A549 (cell line): Measurements from ENCODE around the gene ART1.

ENCODE experiments used
- CBX8 ChIP-seq: fragments of 200-600 bp; sonication (generic); IDR thresholded peaks from 2 replicates; pipeline ENCODE4 v1.6.1; 2016
- CHD2 ChIP-seq: fragments of 150-350 bp; IDR thresholded peaks from 2 replicates; pipeline ENCODE4 v1.6.1; 2014; ENCODE audit warnings: low read length; ENCODE audit not compliant: partially characterized antibody
- CHD4 ChIP-seq: fragments of 200-600 bp; sonication (generic); IDR thresholded peaks from 2 replicates; pipeline ENCODE4 v1.6.1; 2016; ENCODE audit warnings: antibody characterized with exemption, mild to moderate bottlenecking, borderline replicate concordance
- EP300 ChIP-seq, 2 experiments: fragments of >200 bp; sonication (Bioruptor Twin); formaldehyde crosslinking; IDR thresholded peaks; 2 replicates in 1 of 2; 3 replicates in 1 of 2; pipeline ENCODE4 v1.6.1; 2016 to 2017
- KDM1A ChIP-seq: fragments of 200-600 bp; sonication (generic); IDR thresholded peaks from 2 replicates; pipeline ENCODE4 v1.6.1; 2016; ENCODE audit warnings: low read depth, mild to moderate bottlenecking
- NR3C1 ChIP-seq: fragments of >200 bp; sonication (Bioruptor Twin); formaldehyde crosslinking; IDR thresholded peaks from 3 replicates; pipeline ENCODE4 v1.6.1; 2017
- POLR2A ChIP-seq: IDR thresholded peaks from 2 replicates; pipeline ENCODE4 v1.6.1; 2012; ENCODE audit warnings: mild to moderate bottlenecking, low read length
- RAD21 ChIP-seq, 2 experiments: fragments of >200 bp in 1 of 2; sonication (Bioruptor Twin) in 1 of 2; formaldehyde crosslinking in 1 of 2; IDR thresholded peaks in 1 of 2; conservative IDR thresholded peaks in 1 of 2; 2 replicates in 1 of 2; 3 replicates in 1 of 2; pipeline ENCODE4 v1.6.1; 2012 to 2018; ENCODE audit warnings: inconsistent platforms in 1 of 2
- RCOR1 ChIP-seq: fragments of 150-350 bp; IDR thresholded peaks from 2 replicates; pipeline ENCODE4 v1.6.1; 2014; ENCODE audit warnings: antibody characterized with exemption, low read length, low read depth
- REST ChIP-seq: fragments of 200-600 bp; sonication (generic); IDR thresholded peaks from 2 replicates; pipeline ENCODE4 v1.6.1; 2016; ENCODE audit warnings: antibody characterized with exemption, mild to moderate bottlenecking, moderate library complexity
- SMC3 ChIP-seq: fragments of >200 bp; sonication (Bioruptor Twin); formaldehyde crosslinking; IDR thresholded peaks from 3 replicates; pipeline ENCODE4 v1.6.1; 2018; ENCODE audit warnings: inconsistent platforms
- SREBF2 ChIP-seq: fragments of 450-650 bp; IDR thresholded peaks from 2 replicates; pipeline ENCODE4 v1.6.1; 2014; ENCODE audit warnings: mild to moderate bottlenecking, moderate library complexity
- TF ChIP-seq, protein P1 (sequence below): fragments of >200 bp; sonication (Bioruptor Twin); formaldehyde crosslinking; IDR thresholded peaks from 3 replicates; pipeline ENCODE4 v1.5.1; 2016

- TF ChIP-seq EP300 (IDR thresholded peaks at IDR 0.05) (no peak), POLR2A (no peak), REST (no peak), CHD2 (no peak), RAD21 (conservative IDR thresholded peaks at IDR 0.05 in 1 of 2, IDR thresholded peaks at IDR 0.05 in 1 of 2) (no peak), CHD4 (no peak), RCOR1 (no peak), SREBF2 (no peak), KDM1A (no peak), SMC3 (no peak), NR3C1 (no peak), CBX8 (no peak)
- TF ChIP-seq, protein P1, sequence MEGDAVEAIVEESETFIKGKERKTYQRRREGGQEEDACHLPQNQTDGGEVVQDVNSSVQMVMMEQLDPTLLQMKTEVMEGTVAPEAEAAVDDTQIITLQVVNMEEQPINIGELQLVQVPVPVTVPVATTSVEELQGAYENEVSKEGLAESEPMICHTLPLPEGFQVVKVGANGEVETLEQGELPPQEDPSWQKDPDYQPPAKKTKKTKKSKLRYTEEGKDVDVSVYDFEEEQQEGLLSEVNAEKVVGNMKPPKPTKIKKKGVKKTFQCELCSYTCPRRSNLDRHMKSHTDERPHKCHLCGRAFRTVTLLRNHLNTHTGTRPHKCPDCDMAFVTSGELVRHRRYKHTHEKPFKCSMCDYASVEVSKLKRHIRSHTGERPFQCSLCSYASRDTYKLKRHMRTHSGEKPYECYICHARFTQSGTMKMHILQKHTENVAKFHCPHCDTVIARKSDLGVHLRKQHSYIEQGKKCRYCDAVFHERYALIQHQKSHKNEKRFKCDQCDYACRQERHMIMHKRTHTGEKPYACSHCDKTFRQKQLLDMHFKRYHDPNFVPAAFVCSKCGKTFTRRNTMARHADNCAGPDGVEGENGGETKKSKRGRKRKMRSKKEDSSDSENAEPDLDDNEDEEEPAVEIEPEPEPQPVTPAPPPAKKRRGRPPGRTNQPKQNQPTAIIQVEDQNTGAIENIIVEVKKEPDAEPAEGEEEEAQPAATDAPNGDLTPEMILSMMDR, result no peak
Observed at GRCh38 chr11:3641191-3641590, 3.7 kb upstream of the ART1 start.
